KOPT-K1 (cell line): ENCODE data around the gene ZNF526.

Experiments used
- H3K27ac ChIP-seq: fragments of 200-600 bp; sonication (generic); 2 replicates; pipeline ENCODE4 v1.5.1; 2016; ENCODE audit warnings: antibody characterized with exemption, mild to moderate bottlenecking, low read depth, low read length; ENCODE audit not compliant: poor library complexity, severe bottlenecking
- H3K36me3 ChIP-seq: fragments of 200-600 bp; sonication (generic); 2 replicates; pipeline ENCODE4 v1.5.1; 2017; ENCODE audit warnings: antibody characterized with exemption, mild to moderate bottlenecking, low read length, moderate library complexity; ENCODE audit not compliant: insufficient read depth
- H3K9me3 ChIP-seq: fragments of 200-600 bp; sonication (generic); 2 replicates; pipeline ENCODE4 v1.5.1; 2017; ENCODE audit warnings: antibody characterized with exemption, low read length, mild to moderate bottlenecking; ENCODE audit not compliant: insufficient read depth, poor library complexity, severe bottlenecking

ZNF526 gene, protein sequence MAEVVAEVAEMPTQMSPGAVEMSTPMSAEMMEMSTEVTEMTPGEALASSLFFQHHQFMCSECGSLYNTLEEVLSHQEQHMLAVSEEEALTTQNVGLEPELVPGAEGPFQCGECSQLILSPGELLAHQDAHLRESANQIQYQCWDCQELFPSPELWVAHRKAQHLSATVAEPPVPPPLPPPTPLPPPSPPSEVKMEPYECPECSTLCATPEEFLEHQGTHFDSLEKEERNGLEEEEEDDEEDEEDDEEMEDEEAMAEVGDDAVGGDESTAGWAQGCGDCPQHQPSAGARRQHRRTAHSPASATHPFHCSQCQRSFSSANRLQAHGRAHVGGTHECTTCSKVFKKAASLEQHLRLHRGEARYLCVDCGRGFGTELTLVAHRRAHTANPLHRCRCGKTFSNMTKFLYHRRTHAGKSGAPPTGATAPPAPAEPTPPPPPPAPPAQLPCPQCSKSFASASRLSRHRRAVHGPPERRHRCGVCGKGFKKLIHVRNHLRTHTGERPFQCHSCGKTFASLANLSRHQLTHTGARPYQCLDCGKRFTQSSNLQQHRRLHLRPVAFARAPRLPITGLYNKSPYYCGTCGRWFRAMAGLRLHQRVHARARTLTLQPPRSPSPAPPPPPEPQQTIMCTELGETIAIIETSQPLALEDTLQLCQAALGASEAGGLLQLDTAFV

DNA sequence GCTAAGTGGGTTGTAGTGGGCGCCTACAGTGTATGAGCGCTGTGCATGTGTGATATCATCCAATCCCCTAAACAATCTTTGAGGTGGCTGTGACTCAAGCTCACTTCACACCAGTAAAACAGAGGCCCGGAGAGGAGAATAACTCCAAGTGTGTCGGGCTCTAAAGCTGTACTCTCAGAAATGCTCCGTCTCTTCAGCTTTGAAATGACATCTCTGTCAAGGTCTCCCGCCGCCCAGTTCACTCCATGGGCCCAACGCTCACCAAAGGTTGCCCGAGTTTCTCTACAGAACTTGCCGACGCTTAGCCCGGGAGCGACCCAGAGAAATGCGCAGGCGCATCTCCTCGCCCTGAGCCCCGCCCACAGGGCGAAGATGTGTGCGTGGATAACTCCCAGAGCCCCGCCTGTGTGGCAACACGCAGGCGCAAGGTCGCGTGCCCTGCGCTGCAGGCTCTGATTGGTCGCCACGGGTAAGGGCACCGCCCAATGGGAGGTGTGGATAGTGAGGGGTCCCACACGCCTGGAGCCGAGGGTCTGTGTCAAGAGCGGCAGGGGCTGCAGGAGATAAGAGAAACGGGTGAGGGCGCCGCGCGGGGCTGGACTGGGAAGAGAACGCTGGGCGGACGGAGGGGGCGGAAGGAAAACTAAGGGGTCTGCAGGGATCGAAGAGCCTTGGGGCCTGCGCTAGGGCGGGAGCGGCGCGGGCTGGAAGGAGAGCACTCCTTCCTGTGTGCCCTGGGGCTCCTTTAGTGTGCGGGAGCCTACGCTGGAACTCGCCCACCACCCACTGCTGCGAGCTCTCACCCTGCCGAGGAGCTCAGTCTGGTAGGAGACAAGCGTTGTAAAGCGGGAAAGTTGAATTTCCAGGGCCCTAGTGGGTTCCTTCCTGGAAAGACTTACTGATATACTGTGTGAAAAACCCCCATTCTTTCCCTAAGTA lies at the start of gene ZNF526:
ZNF526 (plus strand) TSS at position 501 of the 939 bp plus-strand sequence. CDS start 4,092 bp downstream, outside the sequence.
- no peaks in the 10 kb centered on the region for H3K9me3 ChIP-seq
- peaks cover 35% of the 10 kb centered on the region for H3K36me3 ChIP-seq
- H3K27ac ChIP-seq, result peak within 1 kb of the TSS; percentile 72

DNA sequence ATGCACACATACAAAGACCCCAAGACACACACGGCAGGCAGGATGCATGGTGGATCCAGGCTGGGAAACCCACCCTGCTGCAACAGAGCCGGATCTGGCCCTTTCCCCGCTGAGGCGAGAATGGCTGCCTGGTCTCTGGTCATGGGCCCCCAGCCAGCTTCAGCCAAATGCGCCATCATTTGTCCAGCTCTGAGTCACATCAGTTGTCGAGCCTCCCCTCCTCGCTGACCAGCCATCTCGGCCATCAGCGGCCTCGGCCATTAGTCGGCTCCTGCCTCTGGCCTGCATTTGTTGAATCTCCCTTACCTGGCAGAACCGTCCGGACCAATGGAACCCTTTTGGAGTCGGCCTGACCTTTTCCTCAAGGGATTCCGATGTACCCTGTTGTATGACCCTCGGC lies 49.4 kb upstream of the ZNF526 start:
- Histone ChIP-seq H3K36me3 (no peaks in the 10 kb centered on the region), H3K27ac (no peak overlapping the region), H3K9me3 (no peaks in the 10 kb centered on the region)

DNA sequence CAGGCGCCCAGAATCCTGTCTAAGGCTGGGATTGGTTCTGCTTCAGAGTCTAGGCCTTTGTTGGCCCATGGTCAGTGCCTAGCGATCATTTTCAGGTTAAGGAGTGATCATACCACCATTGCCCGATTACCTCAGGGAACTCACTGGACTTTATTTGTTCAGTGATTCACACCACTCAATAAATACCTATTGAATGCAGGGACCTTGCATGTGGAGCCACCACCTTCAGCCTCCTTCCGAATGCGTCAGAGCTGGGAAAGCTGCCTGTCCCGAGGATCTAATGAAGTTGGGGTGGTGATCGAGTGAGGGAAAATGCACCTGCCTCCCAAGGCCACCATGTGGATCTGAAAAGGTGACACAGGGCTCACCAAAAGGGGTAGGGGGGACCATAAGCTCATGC lies 47.9 kb upstream of the ZNF526 start:
- Histone ChIP-seq H3K9me3 (no peaks in the 10 kb centered on the region), H3K36me3 (no peaks in the 10 kb centered on the region), H3K27ac (no peak overlapping the region)

DNA sequence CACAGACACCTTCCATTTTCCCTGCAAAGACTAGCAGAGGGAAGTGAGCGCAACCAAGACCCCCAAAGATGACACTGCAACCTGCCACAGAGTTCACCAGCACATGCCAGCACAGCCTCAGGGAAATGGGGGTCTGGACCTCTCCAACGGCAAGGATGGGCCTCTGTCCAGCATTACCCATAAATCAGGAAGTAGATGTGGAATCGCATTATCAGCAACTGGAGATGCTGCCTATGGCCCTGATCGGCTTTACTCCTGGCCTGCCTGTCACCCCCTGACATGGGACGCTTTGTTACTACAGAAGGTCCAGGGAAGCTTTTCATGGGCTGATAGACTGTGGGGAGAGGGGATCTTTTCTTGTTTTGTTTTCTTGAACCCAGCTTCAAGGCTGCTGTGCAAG lies 46.4 kb upstream of the ZNF526 start:
- Histone ChIP-seq H3K27ac (no peak overlapping the region), H3K9me3 (no peaks in the 10 kb centered on the region), H3K36me3 (no peaks in the 10 kb centered on the region)

DNA sequence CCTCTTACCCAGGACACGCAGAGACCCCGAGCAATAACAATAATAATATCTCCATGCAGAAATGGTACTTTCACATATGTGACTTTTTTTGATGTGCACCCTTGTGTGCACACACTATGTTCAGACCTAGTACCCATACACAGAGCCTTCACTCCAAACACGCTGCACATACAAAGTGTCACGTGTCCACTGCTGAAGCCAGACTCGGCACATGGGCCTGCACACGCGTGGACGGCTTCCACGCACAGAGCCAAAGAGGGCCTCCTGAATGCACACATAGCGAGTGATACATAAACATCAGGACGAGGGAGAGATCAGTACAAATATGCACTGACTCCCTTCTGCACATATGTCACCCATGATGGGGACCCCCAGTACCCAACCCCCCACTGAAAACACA lies 45.9 kb upstream of the ZNF526 start:
- no peaks in the 10 kb centered on the region for H3K36me3 ChIP-seq
- H3K9me3 ChIP-seq, result no peaks in the 10 kb centered on the region
- no peak overlapping the region for H3K27ac ChIP-seq

DNA sequence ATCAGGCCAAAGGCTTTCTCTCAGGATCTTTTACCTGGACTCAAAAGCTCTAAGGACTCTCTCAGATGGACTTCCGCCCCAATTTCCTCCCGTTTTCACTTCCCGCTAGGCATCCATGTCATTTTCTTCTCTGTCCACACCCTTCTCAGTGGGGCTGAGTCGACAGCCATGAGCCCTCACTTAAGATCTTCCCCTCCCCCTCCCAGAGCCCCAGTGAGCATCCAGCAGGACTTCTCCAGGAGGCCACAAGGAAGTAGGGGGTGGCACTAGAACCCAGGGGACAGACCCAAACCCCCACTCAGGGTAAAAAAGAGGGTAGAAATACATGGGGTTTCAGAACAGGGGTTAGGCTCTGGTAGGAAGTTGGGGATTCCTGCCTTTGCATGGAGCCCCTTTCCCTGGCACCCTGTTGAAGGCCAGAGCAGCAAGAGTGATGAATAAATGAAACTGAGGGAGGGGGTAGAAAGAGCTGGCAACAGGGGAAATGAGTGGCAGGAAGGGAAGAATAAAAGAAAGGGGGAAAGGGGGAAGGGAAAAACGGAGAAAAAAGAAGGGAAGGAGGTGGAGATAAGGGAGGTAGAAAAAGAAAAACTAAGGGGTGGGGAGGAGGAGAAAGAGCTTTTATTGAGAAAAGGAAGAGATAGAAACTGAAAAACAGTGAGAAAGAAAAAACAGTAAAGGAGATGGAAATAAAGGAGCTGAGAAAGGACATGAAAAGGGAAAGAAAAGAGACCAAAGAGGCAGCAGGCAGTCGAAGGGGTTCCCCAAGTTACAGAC lies 45.0 kb upstream of the ZNF526 start:
- no peak overlapping the region for H3K27ac ChIP-seq
- H3K36me3 ChIP-seq, result no peaks in the 10 kb centered on the region
- H3K9me3 ChIP-seq, result no peaks in the 10 kb centered on the region

DNA sequence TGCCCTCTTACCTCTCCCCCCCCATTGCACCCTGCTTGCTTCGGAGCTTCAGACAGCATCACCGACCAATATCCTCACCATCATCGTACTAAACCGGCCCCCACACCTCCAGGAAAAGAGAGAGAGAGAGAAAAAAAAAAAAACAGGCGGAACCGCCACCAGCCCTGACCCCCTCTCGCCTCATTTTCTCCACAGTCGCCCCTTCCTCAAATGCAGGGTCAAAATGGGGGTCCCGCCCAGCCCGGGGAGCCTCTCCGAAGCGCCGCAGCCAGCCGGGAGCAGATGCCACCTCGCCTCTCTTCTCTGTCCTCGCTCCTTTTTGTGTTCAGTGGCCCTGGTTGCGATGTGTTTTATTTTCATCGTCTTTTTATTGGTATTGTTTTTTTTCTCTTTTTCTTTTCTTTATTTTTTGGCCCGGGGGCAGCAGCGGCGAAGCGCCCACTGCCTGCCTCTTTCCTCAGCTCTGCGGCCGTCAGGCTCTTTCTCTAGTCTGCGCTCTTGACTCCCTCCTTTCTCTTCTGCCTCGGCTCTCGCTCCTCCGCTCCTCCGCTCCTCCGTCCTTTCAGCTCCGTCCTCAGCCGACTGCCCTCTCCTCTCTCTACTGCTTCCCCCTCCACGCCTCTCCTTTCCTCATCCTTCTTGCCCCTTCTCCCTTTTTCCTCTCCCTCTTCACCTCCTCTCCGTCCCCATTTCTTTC lies 44.0 kb upstream of the ZNF526 start:
- H3K36me3 ChIP-seq, result no peaks in the 10 kb centered on the region
- no peaks in the 10 kb centered on the region for H3K9me3 ChIP-seq
- no peak overlapping the region for H3K27ac ChIP-seq

DNA sequence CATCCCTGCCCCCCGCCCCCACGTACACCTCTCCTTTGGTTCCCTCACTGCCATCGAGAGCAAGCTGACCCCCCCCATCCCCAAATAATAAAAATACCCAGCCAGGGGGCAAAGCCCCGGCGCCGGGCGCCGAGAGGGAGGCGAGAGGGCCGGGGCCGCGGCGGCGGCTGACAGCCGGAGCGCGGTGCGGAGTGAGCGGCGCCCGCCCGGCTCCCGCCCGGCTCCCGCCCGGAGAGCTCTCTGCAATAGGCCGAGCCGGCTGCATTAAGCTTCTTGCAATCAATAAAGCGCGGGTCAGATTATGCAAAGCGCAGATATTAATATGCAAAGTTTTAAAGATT lies 43.5 kb upstream of the ZNF526 start:
- Histone ChIP-seq H3K36me3 (no peaks in the 10 kb centered on the region), H3K9me3 (no peaks in the 10 kb centered on the region), H3K27ac (no peak overlapping the region)

DNA sequence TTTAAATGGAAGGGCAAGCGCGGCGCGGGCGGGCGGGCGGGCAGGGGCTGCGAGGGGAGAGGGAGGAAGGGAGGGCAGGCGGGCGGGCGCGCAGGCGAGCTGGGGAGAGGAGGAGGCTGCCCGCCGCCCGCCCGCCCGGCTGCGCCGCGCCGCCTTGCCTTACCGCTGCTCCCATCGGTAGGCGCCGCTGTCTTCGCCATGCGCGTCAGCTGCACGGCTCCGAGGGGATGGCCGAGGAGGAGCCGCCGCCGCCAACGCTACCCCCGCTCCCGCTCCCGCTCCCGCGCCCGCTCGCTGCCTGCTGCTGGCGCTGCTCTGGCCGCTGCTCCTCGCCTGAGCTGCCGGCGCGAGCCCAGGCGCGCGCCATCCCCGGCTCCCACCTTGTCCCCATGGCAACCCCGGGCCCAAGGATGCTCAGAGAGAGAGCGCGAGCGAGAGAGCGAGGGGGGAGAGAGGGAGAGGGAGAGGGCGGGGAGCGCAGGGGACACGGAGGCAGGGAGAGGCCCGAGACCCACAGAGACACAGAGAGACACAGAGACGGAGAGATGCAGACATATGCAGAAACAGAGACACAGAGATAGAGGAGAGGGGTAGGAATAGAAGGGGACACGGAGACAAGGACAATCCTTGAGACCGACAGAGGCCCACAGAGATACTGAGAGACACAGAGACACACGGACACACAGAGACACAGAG lies 43.0 kb upstream of the ZNF526 start:
- no peak overlapping the region for H3K27ac ChIP-seq
- no peaks in the 10 kb centered on the region for H3K9me3 ChIP-seq

DNA sequence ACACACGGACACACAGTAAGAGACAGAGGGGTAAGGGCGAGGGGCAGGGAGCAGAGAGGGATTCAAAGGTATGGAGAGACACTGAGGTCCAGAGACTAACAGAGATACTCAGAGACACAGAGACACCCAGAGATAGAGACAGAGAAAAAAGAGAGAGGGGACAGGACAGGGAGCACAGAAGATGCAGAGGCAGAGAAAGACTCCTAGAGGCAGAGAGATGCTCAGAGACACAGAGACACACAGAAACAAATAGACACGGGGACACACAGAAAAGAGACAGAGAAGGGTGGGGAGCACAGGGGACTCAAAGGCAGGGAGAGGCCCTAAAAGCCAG lies 42.5 kb upstream of the ZNF526 start:
- H3K27ac ChIP-seq, result no peak overlapping the region
- H3K36me3 ChIP-seq, result no peaks in the 10 kb centered on the region
- H3K9me3 ChIP-seq, result no peaks in the 10 kb centered on the region

More for the DNA sequence above, 43.0 kb upstream of the ZNF526 start:
- no peaks in the 10 kb centered on the region for H3K36me3 ChIP-seq

DNA sequence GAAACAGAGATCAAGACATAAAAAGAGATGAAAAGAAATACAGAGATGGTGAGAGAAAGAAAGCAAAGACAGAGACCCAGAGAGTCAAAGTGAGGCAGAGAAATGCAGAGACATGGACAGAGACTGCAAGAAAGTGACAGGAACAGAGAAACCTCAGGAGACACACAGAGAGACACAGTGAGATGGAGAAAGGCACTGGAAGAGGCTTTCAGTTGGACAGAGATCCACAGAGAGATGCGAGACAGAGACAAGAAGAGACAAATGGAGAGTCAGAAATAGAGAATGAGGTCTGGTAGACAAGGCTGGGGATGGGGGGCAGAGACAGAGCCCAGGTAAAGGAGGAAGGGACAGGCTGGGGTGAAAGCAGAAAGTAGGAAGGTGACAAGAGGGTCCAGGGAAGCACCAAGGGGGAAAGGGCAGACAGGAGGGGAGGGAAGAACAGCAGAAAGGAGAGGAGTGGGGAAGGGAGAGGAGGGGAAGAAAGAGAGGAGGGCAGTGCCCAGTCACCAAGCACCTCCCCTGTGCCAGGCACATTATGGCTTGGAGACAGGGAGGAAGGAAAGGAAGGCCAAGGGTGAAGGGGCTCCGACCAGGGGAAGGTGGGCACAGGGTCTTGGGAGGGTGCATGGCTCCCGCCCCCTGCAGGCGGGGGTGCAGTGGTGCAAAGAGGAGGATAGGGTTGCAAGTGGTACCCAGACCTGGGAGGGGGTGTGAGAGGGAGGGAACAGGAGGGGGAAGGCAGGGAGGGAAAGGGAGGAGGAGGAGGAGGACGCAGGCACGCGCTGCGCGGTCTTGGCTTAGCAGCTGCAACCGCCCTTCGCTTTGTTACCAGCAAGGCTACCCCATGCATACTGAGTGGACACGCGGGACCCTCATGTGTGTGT lies 41.1 kb upstream of the ZNF526 start:
- Histone ChIP-seq H3K9me3 (no peaks in the 10 kb centered on the region), H3K36me3 (no peaks in the 10 kb centered on the region), H3K27ac (no peak overlapping the region)

DNA sequence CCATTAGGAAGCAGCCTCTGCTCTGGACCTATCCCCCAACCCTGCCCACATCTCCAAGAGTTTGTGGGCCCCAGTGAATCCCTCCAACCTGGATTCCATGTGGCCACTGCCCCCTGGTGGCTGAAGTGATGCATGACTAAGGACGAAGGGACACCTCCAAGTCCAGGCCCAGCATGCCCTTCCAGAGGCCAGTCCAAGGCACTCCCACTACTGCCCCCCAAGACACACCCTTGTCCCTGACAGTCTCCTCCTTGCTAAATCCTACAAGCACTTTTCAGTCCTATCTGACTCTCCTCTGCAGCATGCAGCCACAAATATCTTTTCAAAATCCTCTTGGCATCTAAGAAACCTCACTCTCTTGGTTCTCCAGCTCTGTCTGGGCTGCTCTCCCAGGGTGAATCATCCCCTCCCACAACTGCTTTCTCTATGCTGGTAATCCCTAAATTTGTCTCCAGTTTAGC lies 35.7 kb upstream of the ZNF526 start:
- no peak overlapping the region for H3K27ac ChIP-seq
- H3K36me3 ChIP-seq, result no peaks in the 10 kb centered on the region
- no peaks in the 10 kb centered on the region for H3K9me3 ChIP-seq

DNA sequence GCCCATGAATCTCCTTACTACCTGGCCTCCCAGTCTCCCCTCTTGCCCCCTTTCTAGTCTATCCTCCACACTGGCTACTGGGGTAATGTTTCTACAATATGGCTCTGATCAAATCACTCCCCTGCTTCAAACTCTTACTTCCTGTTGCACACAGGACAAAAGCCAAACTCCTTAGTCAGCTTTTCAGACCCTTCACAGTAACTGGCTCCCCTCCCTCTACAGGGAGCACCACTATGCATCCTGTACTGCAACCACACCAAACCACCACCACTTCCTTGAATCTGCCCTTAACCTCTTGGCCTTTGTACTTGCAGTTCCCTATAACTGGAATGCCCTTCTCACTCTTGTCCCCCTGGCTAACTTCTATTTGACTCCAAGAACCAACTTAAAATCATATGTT lies 34.8 kb upstream of the ZNF526 start:
- Histone ChIP-seq H3K36me3 (no peaks in the 10 kb centered on the region), H3K9me3 (no peaks in the 10 kb centered on the region), H3K27ac (no peak overlapping the region)
